MCF 10A (cell line): ENCODE results near the gene DHPS. TPM values are rescaled to one million over a fixed set of nuclear protein-coding genes. Genes with fewer than 3 reads are reported as not detected.
A peak's percentile ranks its signal among the peaks of the same experiment; 100 is the strongest.

Experiments
- BruUV-seq: library from RNA; stranded (reverse); fragments of 400-500 nt; replicated peaks from 2 replicates; lab custom pipeline; 2021; lab: Mats Ljungman, UMichigan
- CTCF ChIA-PET: fragments of 300-600 bp; sonication (Branson Sonifier 250); formaldehyde crosslinking; extraction: SDS; loops from one replicate; lab custom pipeline; 2021; ENCODE audit warnings: antibody characterized with exemption, inconsistent platforms; lab: Yijun Ruan, JAX
- POLR2A ChIA-PET: fragments of 300-600, 350-650 bp; sonication (Branson Sonifier 250); formaldehyde crosslinking; extraction: SDS; loops from one replicate; lab custom pipeline; 2020; ENCODE audit warnings: antibody characterized with exemption, inconsistent platforms; lab: Yijun Ruan, JAX
- DNase-seq: peaks from one replicate; pipeline ENCODE4 v3.0.0-alpha.2; 2018; ENCODE audit not compliant: unreplicated experiment
- H3K27ac Mint-ChIP-seq: one replicate; pipeline ENCODE4 v1.8.0; 2022; ENCODE audit warnings: mild to moderate bottlenecking, low read depth, mixed read lengths; ENCODE audit not compliant: unreplicated experiment
- H3K27me3 Mint-ChIP-seq: one replicate; pipeline ENCODE4 v1.8.0; 2022; ENCODE audit warnings: mixed read lengths; ENCODE audit not compliant: insufficient read depth, unreplicated experiment
- H3K36me3 Mint-ChIP-seq: one replicate; pipeline ENCODE4 v1.8.0; 2022; ENCODE audit warnings: mild to moderate bottlenecking, moderate library complexity, mixed read lengths; ENCODE audit not compliant: insufficient read depth, unreplicated experiment
- H3K4me1 Mint-ChIP-seq: one replicate; pipeline ENCODE4 v1.8.0; 2022; ENCODE audit warnings: mixed read lengths; ENCODE audit not compliant: insufficient read depth, unreplicated experiment
- H3K4me3 Mint-ChIP-seq: one replicate; pipeline ENCODE4 v1.8.0; 2022; ENCODE audit warnings: mild to moderate bottlenecking, moderate library complexity, mixed read lengths; ENCODE audit not compliant: unreplicated experiment
- H3K9me3 Mint-ChIP-seq: one replicate; pipeline ENCODE4 v1.8.0; 2022; ENCODE audit warnings: mixed read lengths; ENCODE audit not compliant: unreplicated experiment
- intact Hi-C: fragments of 100-400 bp; cut with micrococcal nuclease; formaldehyde crosslinking; loops from 2 replicates; pipeline ENCODE4 v1.14.1; 2022
- total RNA-seq: library from RNA; stranded (reverse); gene quantifications from 2 replicates; pipeline ENCODE4 v1.2.3, GENCODE V29; 2022
- TF ChIP-seq, protein P1 (sequence below): fragments of 200-600 bp; IDR thresholded peaks from one replicate; pipeline ENCODE4 v1.8.0; 2022; ENCODE audit warnings: antibody characterized with exemption, mild to moderate bottlenecking; ENCODE audit not compliant: unreplicated experiment

DHPS gene
- total RNA-seq, 1 experiment from 2014 or later = 74.2 TPM

- no peaks in the 10 kb centered on the region for H3K27me3 Mint-ChIP-seq
- intact Hi-C loops = loop anchor here (2.0 to 10.0 kb wide), 2 partner anchors 59 to 505 kb away; partner anchors contain the start of genes ZNF136, ZNF490 and ZNF791
- POLR2A ChIA-PET = interaction anchor here (0.7 to 3.2 kb wide), 22 partner anchors 9 to 1583 kb away, joined by 3 to 40 read pairs (median 4); partner anchors contain the start of genes DHPS, FBXW9, JUNB and TNPO2
- CTCF ChIA-PET = interaction anchor here (0.6 to 0.8 kb wide), 2 partner anchors 28 to 1784 kb away, joined by 3 read pairs; no protein-coding TSS in a partner anchor
- peaks cover 7% of the 10 kb centered on the region for H3K4me1 Mint-ChIP-seq
- H3K27ac Mint-ChIP-seq = peak overlapping the region; percentile 100
- TF ChIP-seq, protein P1, sequence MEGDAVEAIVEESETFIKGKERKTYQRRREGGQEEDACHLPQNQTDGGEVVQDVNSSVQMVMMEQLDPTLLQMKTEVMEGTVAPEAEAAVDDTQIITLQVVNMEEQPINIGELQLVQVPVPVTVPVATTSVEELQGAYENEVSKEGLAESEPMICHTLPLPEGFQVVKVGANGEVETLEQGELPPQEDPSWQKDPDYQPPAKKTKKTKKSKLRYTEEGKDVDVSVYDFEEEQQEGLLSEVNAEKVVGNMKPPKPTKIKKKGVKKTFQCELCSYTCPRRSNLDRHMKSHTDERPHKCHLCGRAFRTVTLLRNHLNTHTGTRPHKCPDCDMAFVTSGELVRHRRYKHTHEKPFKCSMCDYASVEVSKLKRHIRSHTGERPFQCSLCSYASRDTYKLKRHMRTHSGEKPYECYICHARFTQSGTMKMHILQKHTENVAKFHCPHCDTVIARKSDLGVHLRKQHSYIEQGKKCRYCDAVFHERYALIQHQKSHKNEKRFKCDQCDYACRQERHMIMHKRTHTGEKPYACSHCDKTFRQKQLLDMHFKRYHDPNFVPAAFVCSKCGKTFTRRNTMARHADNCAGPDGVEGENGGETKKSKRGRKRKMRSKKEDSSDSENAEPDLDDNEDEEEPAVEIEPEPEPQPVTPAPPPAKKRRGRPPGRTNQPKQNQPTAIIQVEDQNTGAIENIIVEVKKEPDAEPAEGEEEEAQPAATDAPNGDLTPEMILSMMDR = no peak
- H3K36me3 Mint-ChIP-seq = peaks cover 52% of the 10 kb centered on the region
- TSS peak; percentile 65 for BruUV-seq
- peak overlapping the region; percentile 92 for H3K4me3 Mint-ChIP-seq
- no peaks in the 10 kb centered on the region for H3K9me3 Mint-ChIP-seq
- DNase-seq = peak; percentile 83
Measured at GRCh38 chr19:12669270-12670158, 12.2 kb downstream of the DHPS start.

DNA sequence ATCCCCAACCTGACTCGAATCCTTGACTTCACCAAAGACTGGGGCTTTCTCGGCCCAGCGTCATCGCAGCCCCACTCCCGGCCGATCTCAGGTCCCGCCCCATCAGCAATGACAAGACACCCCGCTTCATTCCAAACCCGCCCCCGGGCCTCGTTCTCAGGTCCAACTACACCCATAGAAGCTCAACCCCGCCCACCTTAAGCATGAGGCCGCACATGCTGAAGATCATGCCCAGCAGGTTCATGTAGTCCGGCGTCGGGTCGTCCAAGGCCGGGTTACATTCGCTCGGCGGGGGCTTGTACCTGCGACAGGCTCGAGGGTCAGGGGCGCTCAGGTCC lies 12.8 kb downstream of the DHPS start:
- ChIA-PET POLR2A (interaction anchor here (0.7 to 3.2 kb wide), 17 partner anchors 9 to 1583 kb away, joined by 3 to 40 read pairs (median 5); partner anchors contain the start of genes DHPS, FBXW9, JUNB and TNPO2), CTCF (interaction anchor here (0.6 kb wide), 1 partner anchor 103 kb away, joined by 4 read pairs; no protein-coding TSS in a partner anchor)
- Mint-ChIP-seq H3K9me3 (no peaks in the 10 kb centered on the region), H3K4me3 (peak overlapping the region; percentile 92), H3K27me3 (no peaks in the 10 kb centered on the region), H3K4me1 (peaks cover 7% of the 10 kb centered on the region), H3K27ac (peak overlapping the region; percentile 100), H3K36me3 (peaks cover 46% of the 10 kb centered on the region)
- DNase-seq = peak; percentile 62
- BruUV-seq = TSS peak; percentile 74
- TF ChIP-seq, protein P1 = no peak
- intact Hi-C loops = loop anchor here (2.0 to 10.0 kb wide), 2 partner anchors 58 to 504 kb away; partner anchors contain the start of genes ZNF136, ZNF490 and ZNF791

GRCh38 chr19:12668346-12668745 lies 13.3 kb downstream of the DHPS start:
- no peaks in the 10 kb centered on the region for H3K27me3 Mint-ChIP-seq
- no TSS peak for BruUV-seq
- no peaks in the 10 kb centered on the region for H3K9me3 Mint-ChIP-seq
- TF ChIP-seq, protein P1 = no peak
- peak overlapping the region; percentile 100 for H3K27ac Mint-ChIP-seq
- no peak for DNase-seq
- CTCF ChIA-PET = interaction anchor here (0.6 kb wide), 2 partner anchors 103 to 721 kb away, joined by 3 to 4 read pairs; no protein-coding TSS in a partner anchor
- peaks cover 47% of the 10 kb centered on the region for H3K36me3 Mint-ChIP-seq
- peak overlapping the region; percentile 92 for H3K4me3 Mint-ChIP-seq
- POLR2A ChIA-PET = interaction anchor here (0.6 to 3.2 kb wide), 11 partner anchors 9 to 134 kb away, joined by 3 to 40 read pairs (median 5); partner anchors contain the start of genes DHPS, FBXW9, TNPO2 and TRIR
- peaks cover 7% of the 10 kb centered on the region for H3K4me1 Mint-ChIP-seq
- intact Hi-C loops = loop anchor here (2.0 to 10.0 kb wide), 2 partner anchors 58 to 504 kb away; partner anchors contain the start of genes ZNF136, ZNF490 and ZNF791
